ENCODE measurements around the gene PPP3CA. TPM values are rescaled to one million over a fixed set of nuclear protein-coding genes. Genes with fewer than 3 reads are reported as not detected.
A peak's percentile ranks its signal among the peaks of the same experiment; 100 is the strongest.

Gene PPP3CA
- total RNA-seq, 1 donor from 2014 or later = 38.4 TPM

DNA sequence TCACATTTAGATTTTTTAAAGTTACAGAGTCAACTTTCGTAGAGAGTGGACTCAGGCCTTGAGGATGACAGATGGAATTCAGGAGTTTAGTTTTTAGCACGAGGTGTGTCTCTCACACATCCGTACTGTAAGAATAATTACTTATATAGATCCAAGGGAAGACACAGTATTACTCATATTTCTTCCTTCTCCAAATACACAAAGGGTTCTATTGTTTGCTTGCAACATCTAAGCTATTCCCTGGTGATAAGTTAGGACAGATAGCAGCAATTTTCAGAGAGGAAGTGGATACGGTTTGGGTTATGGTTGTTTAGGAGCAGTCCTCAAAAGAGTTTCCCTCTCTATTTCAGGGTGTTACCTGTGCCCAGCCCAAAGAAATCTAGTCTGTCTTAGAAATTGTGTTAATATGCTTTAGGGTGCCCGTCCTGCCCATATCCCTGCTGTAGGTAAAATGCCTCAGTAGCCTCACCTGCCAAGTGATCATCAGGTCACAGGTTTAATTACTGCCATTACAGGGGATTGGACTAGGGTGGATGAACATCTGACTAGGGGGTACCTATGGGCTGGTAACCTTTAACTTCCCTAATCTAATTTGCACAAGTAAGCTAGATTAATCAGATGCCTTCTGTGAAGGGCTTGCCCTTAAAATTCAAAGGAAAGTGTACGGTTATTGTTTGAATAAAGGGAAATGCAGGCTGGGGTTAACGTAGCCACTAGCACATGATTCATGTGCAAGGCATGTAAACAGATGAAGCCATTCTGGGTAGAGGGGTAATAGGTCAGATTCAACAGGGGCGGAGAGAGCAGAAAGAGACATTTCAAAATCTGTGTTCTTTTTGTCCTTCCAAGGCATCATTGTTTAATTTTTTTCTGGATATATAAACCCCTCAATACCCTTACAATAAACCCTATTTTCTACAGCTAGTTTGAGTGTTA lies 8.7 kb upstream of the PPP3CA start:
- DNase-seq (ENCODE audit: low spot score) = no peak
- H3K4me3 Mint-ChIP-seq = no peak overlapping the region
- H3K79me2 ChIP-seq (ENCODE audit: low read depth) = no peaks in the 10 kb centered on the region
- H3K36me3 ChIP-seq = no peaks in the 10 kb centered on the region
- TF ChIP-seq EZH2phosphoT487 (IDR thresholded peaks at IDR 0.05) (no peak), EZH2 (IDR thresholded peaks at IDR 0.05) (no peak)
- TF ChIP-seq, protein P1, sequence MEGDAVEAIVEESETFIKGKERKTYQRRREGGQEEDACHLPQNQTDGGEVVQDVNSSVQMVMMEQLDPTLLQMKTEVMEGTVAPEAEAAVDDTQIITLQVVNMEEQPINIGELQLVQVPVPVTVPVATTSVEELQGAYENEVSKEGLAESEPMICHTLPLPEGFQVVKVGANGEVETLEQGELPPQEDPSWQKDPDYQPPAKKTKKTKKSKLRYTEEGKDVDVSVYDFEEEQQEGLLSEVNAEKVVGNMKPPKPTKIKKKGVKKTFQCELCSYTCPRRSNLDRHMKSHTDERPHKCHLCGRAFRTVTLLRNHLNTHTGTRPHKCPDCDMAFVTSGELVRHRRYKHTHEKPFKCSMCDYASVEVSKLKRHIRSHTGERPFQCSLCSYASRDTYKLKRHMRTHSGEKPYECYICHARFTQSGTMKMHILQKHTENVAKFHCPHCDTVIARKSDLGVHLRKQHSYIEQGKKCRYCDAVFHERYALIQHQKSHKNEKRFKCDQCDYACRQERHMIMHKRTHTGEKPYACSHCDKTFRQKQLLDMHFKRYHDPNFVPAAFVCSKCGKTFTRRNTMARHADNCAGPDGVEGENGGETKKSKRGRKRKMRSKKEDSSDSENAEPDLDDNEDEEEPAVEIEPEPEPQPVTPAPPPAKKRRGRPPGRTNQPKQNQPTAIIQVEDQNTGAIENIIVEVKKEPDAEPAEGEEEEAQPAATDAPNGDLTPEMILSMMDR (IDR thresholded peaks at IDR 0.05) = no peak
- no peak overlapping the region for H3K4me2 ChIP-seq
- no peaks in the 10 kb centered on the region for H3K27me3 ChIP-seq
- peaks cover 2% of the 10 kb centered on the region for H3K27me3 Mint-ChIP-seq (ENCODE audit: insufficient read depth, low read depth)
- H3K4me1 ChIP-seq = no peaks in the 10 kb centered on the region
- no peaks in the 10 kb centered on the region for H3K36me3 Mint-ChIP-seq
- H3K4me3 ChIP-seq = no peak overlapping the region
- H2AFZ ChIP-seq (replicated peaks) = no peak overlapping the region
- H3K9me3 Mint-ChIP-seq = peaks cover 5% of the 10 kb centered on the region
- no peaks in the 10 kb centered on the region for H3F3A ChIP-seq (ENCODE audit: low read depth)
- no peaks in the 10 kb centered on the region for H3K9me3 ChIP-seq (ENCODE audit: low read depth)
- H3K9ac ChIP-seq = no peak overlapping the region
- H3K27ac ChIP-seq = no peak overlapping the region
- peaks cover 6% of the 10 kb centered on the region for H3K4me1 Mint-ChIP-seq
- no peaks in the 10 kb centered on the region for H4K20me1 ChIP-seq (ENCODE audit: low read depth)
- H3K27ac Mint-ChIP-seq = peak overlapping the region; percentile 37

DNA sequence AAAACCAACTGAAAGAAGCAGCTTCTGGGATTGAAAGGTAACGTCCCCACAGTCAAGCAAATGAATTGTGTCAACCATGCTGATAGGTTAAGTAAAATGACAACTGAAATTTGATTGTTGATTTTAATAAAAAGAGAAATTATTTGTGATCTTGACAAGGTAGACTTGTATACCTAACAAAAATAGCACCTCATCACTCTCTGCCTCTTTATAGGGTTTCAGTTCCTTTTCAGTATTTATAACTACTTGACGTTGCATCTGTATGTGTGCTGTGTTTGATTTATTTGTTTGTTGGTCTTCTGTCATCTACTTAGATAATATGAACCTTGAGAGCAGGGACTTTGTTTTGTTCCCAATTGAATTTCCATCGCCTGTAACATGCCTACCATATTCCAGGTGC lies 7.9 kb upstream of the PPP3CA start:
- no peak overlapping the region for H3K4me3 Mint-ChIP-seq
- Histone ChIP-seq H4K20me1 (ENCODE audit: low read depth) (no peaks in the 10 kb centered on the region), H3K9me3 (ENCODE audit: low read depth) (no peaks in the 10 kb centered on the region), H3K4me2 (no peak overlapping the region), H3K4me3 (no peak overlapping the region), H3K27me3 (peaks cover 4% of the 10 kb centered on the region), H2AFZ (replicated peaks) (no peak overlapping the region), H3K4me1 (no peaks in the 10 kb centered on the region), H3F3A (ENCODE audit: low read depth) (no peaks in the 10 kb centered on the region), H3K9ac (no peak overlapping the region), H3K36me3 (no peaks in the 10 kb centered on the region), H3K27ac (no peak overlapping the region), H3K79me2 (ENCODE audit: low read depth) (no peaks in the 10 kb centered on the region)
- DNase-seq (ENCODE audit: low spot score) = no peak
- peaks cover 2% of the 10 kb centered on the region for H3K27me3 Mint-ChIP-seq (ENCODE audit: insufficient read depth, low read depth)
- H3K36me3 Mint-ChIP-seq = no peaks in the 10 kb centered on the region
- no peaks in the 10 kb centered on the region for H3K9me3 Mint-ChIP-seq
- H3K27ac Mint-ChIP-seq = no peak overlapping the region
- TF ChIP-seq EZH2 (IDR thresholded peaks at IDR 0.05) (no peak), EZH2phosphoT487 (IDR thresholded peaks at IDR 0.05) (no peak)
- TF ChIP-seq, protein P1 (IDR thresholded peaks at IDR 0.05) = no peak
- H3K4me1 Mint-ChIP-seq = peaks cover 6% of the 10 kb centered on the region

DNA sequence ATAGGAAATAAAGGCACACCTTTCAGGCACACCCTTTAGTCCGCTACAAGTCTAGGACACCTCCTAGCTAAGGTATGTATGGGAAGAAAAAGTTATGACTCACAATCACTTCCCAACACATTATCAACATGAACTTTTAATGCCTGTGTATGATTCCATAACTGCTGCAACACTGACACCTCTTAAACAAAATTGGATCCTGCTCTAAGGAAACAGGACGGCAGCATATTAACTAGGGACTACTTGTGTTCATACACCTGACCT lies 2.4 kb upstream of the PPP3CA start:
- H3K36me3 Mint-ChIP-seq = peaks cover 6% of the 10 kb centered on the region

More for the DNA sequence above, 2.4 kb upstream of the PPP3CA start:
- Histone ChIP-seq H3K79me2 (ENCODE audit: low read depth) (peaks cover 17% of the 10 kb centered on the region), H3K27ac (no peak overlapping the region), H2AFZ (replicated peaks) (no peak overlapping the region), H3K9me3 (ENCODE audit: low read depth) (no peaks in the 10 kb centered on the region), H3K4me3 (no peak overlapping the region), H3F3A (ENCODE audit: low read depth) (peaks cover 32% of the 10 kb centered on the region), H3K27me3 (peaks cover 20% of the 10 kb centered on the region), H3K4me1 (peaks cover 16% of the 10 kb centered on the region), H4K20me1 (ENCODE audit: low read depth) (peaks cover 5% of the 10 kb centered on the region), H3K9ac (no peak overlapping the region), H3K36me3 (no peaks in the 10 kb centered on the region), H3K4me2 (no peak overlapping the region)
- peaks cover 12% of the 10 kb centered on the region for H3K27me3 Mint-ChIP-seq (ENCODE audit: insufficient read depth, low read depth)
- DNase-seq (ENCODE audit: low spot score) = no peak
- peaks cover 14% of the 10 kb centered on the region for H3K4me1 Mint-ChIP-seq
- no peak overlapping the region for H3K27ac Mint-ChIP-seq
- TF ChIP-seq EZH2phosphoT487 (IDR thresholded peaks at IDR 0.05) = no peak
- TF ChIP-seq, protein P1 (IDR thresholded peaks at IDR 0.05) = no peak
- TF ChIP-seq EZH2 (IDR thresholded peaks at IDR 0.05) = no peak
- H3K4me3 Mint-ChIP-seq = peak overlapping the region; percentile 72
- H3K9me3 Mint-ChIP-seq = peaks cover 4% of the 10 kb centered on the region

Measured in neural progenitor cell (in vitro differentiated cells).